Esophagus squamous epithelium (tissue), 5 donors: Measurements from ENCODE around the gene FYN. TPM values are rescaled to one million over a fixed set of nuclear protein-coding genes. Genes with fewer than 3 reads are reported as not detected.

Experiments
- DNase-seq: peaks from one replicate; lab custom pipeline; 2025; lab: John Stamatoyannopoulos, UW
- H3K27ac ChIP-seq, 4 donors: fragments of 200-600 bp; sonication (generic); one replicate each; pipeline ENCODE4 v1.5.1; 2016 to 2019; ENCODE audit warnings: mild to moderate bottlenecking in 1 of 4
- H3K27me3 ChIP-seq, 4 donors: fragments of 200-600 bp; sonication (generic); 1 replicate in 3 of 4; 2 replicates in 1 of 4; pipeline versions ENCODE4 v1.5.1 to v1.6.0; 2017 to 2021; ENCODE audit warnings: antibody characterized with exemption in 1 of 4
- H3K36me3 ChIP-seq, 3 donors: fragments of 200-600 bp; sonication (generic); one replicate each; pipeline ENCODE4 v1.5.1; 2016 to 2019
- H3K4me1 ChIP-seq, 3 donors: fragments of 200-600 bp; sonication (generic); one replicate each; pipeline ENCODE4 v1.5.1; 2017 to 2019
- H3K4me3 ChIP-seq, 4 donors: fragments of 200-600 bp; sonication (generic); 1 replicate in 3 of 4; 2 replicates in 1 of 4; pipeline ENCODE4 v1.5.1; 2016 to 2019; ENCODE audit warnings: mild to moderate bottlenecking in 2 of 4, moderate library complexity in 1 of 4
- H3K9me3 ChIP-seq, 3 donors: fragments of 200-600 bp; sonication (generic); one replicate each; pipeline ENCODE4 v1.5.1; 2016 to 2019
- POLR2A ChIP-seq, 4 donors: fragments of 450-650 bp; IDR thresholded peaks; one replicate each; pipeline ENCODE4 v1.6.1; 2017; ENCODE audit warnings: antibody characterized with exemption in 4 of 4, mild to moderate bottlenecking in 4 of 4, moderate library complexity in 3 of 4
- WGBS, 2 donors: methylation state at CpG; one replicate each; pipeline ENCODE4 v1.1.5; 2018; 5-methylcytosine and 5-hydroxymethylcytosine counted together
- intact Hi-C: fragments of 100-400 bp; cut with DNase I; formaldehyde crosslinking; loops from one replicate; pipeline ENCODE4 v1.15.0; 2022
- total RNA-seq, 4 donors: library from RNA; depleted of rRNA; stranded (reverse); fragments of >200 nt; gene quantifications; one replicate each; pipeline ENCODE4 v1.1.0, GENCODE V29; 2016
- TF ChIP-seq, protein P1 (sequence below), 6 experiments: fragments of 450-650 bp in 4 of 6; fragments of 200-600 bp in 2 of 6; sonication (generic) in 2 of 6; IDR thresholded peaks; one replicate each; pipeline ENCODE4 v1.5.1; 2016 to 2019; ENCODE audit warnings: antibody characterized with exemption in 6 of 6, mild to moderate bottlenecking in 4 of 6, moderate library complexity in 4 of 6
- donor health status: DM: yes; HTN: yes; CAD: no.

FYN gene
- total RNA-seq, 4 donors from 2014 or later, result 11.8 to 54.6 (median 21.4) TPM

DNA sequence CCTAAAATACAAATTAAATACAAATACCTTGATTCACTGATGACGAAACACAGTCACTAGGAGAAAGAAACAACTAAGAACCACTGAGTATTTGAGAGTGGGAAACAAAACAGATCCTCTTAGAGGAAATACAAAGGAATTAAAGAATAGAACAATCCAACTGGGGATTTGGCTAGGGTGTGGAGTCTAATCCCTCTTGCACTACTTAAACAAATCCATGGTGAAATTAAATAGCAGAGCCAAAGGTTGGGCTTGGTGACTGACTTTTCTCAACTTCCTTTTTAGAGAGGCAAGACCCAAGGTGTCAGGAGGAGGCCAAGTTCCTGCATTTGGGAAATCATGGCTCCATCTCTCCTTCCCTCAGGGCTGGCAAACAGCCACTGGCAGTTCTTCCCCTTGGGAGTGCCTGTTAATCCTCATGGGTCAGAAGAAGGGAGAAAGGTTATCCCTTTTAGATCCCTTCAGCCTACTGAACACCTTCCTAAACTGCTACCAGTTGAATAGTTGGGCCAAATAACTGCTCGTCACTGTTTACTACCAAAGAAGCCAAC, 166.3 kb downstream of the FYN start:
- Histone ChIP-seq H3K9me3 (no peaks in the 10 kb centered on the region), H3K4me3 (no peak overlapping the region), H3K4me1 (peaks cover 0 to 35% (median 22%) of the 10 kb centered on the region in 3 donors), H3K27ac (peak overlapping the region in 3 of 4 donors; percentile 27 to 54 (median 51)), H3K36me3 (peaks cover 0 to 20% (median 0%) of the 10 kb centered on the region in 3 donors), H3K27me3 (peaks cover 0 to 20% (median 0%) of the 10 kb centered on the region in 4 donors)
- WGBS, 2 donors, result 25 to 46% methylated on average over 2 of the region's 2 CpGs
- DNase-seq, result no peak
- intact Hi-C loops, result loop anchor here (5.0 kb wide), 1 partner anchor 335 kb away; no protein-coding TSS in a partner anchor
- TF ChIP-seq, protein P1, sequence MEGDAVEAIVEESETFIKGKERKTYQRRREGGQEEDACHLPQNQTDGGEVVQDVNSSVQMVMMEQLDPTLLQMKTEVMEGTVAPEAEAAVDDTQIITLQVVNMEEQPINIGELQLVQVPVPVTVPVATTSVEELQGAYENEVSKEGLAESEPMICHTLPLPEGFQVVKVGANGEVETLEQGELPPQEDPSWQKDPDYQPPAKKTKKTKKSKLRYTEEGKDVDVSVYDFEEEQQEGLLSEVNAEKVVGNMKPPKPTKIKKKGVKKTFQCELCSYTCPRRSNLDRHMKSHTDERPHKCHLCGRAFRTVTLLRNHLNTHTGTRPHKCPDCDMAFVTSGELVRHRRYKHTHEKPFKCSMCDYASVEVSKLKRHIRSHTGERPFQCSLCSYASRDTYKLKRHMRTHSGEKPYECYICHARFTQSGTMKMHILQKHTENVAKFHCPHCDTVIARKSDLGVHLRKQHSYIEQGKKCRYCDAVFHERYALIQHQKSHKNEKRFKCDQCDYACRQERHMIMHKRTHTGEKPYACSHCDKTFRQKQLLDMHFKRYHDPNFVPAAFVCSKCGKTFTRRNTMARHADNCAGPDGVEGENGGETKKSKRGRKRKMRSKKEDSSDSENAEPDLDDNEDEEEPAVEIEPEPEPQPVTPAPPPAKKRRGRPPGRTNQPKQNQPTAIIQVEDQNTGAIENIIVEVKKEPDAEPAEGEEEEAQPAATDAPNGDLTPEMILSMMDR (IDR thresholded peaks at IDR 0.05), result peak in 1 of 6 experiments; percentile 2
- TF ChIP-seq POLR2A (IDR thresholded peaks at IDR 0.05), result no peak

DNA sequence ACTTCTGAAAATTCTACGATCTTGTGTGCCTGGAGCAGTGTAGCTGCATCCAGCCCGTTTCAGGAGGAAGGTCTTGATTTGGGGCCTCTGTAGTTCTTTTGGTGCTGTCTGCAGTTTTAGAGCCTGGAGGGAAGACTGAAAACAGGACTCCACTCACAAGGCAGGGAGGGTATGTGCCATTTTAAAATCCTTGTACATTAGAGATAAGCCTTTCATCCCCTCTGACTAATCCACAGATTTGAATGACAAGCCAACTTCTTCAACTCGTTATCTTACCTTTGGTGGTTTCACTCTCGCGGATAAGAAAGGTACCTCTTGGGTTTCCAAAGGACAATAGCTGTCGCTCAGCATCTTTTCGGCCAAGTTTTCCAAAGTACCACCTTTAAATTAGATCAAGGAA, 169.5 kb downstream of the FYN start:
- TF ChIP-seq, protein P1 (IDR thresholded peaks at IDR 0.05), result no peak
- no peak for TF ChIP-seq POLR2A (IDR thresholded peaks at IDR 0.05)
- H3K27me3 ChIP-seq, result peaks cover 0 to 20% (median 0%) of the 10 kb centered on the region in 4 donors
- no peak overlapping the region for H3K4me3 ChIP-seq
- no peaks in the 10 kb centered on the region for H3K9me3 ChIP-seq
- H3K27ac ChIP-seq, result no peak overlapping the region
- no peak for DNase-seq
- intact Hi-C loops, result no loop called here
- peaks cover 0 to 32% (median 0%) of the 10 kb centered on the region in 3 donors for H3K36me3 ChIP-seq
- peaks cover 0 to 17% (median 5%) of the 10 kb centered on the region in 3 donors for H3K4me1 ChIP-seq
- WGBS, 2 donors, result 60 to 77% methylated on average over 7 of the region's 7 CpGs

- Histone ChIP-seq H3K4me3 (no peak overlapping the region), H3K9me3 (no peaks in the 10 kb centered on the region), H3K27ac (no peak overlapping the region), H3K27me3 (peaks cover 0 to 13% (median 0%) of the 10 kb centered on the region in 4 donors), H3K4me1 (peaks cover 0 to 12% (median 5%) of the 10 kb centered on the region in 3 donors), H3K36me3 (peaks cover 0 to 34% (median 0%) of the 10 kb centered on the region in 3 donors)
- TF ChIP-seq POLR2A (IDR thresholded peaks at IDR 0.05), result no peak
- TF ChIP-seq, protein P1 (IDR thresholded peaks at IDR 0.05), result no peak
- intact Hi-C loops, result no loop called here
- 91% methylated on average over 5 of the region's 5 CpGs for WGBS, 2 donors
- no peak for DNase-seq
Observed at GRCh38 chr6:111702268-111702667, 171.0 kb downstream of the FYN start.

GRCh38 chr6:111701146-111701545, 172.1 kb downstream of the FYN start:
- WGBS, 2 donors, result 54 to 78% methylated on average over 3 of the region's 3 CpGs
- Histone ChIP-seq H3K4me3 (no peak overlapping the region), H3K27me3 (peaks cover 0 to 13% (median 0%) of the 10 kb centered on the region in 4 donors), H3K4me1 (peaks cover 0 to under 1% (median 0%) of the 10 kb centered on the region in 3 donors), H3K27ac (no peak overlapping the region), H3K36me3 (peaks cover 0 to 35% (median 0%) of the 10 kb centered on the region in 3 donors), H3K9me3 (no peaks in the 10 kb centered on the region)
- TF ChIP-seq POLR2A (IDR thresholded peaks at IDR 0.05), result no peak
- TF ChIP-seq, protein P1 (IDR thresholded peaks at IDR 0.05), result no peak
- intact Hi-C loops, result no loop called here
- no peak for DNase-seq

DNA sequence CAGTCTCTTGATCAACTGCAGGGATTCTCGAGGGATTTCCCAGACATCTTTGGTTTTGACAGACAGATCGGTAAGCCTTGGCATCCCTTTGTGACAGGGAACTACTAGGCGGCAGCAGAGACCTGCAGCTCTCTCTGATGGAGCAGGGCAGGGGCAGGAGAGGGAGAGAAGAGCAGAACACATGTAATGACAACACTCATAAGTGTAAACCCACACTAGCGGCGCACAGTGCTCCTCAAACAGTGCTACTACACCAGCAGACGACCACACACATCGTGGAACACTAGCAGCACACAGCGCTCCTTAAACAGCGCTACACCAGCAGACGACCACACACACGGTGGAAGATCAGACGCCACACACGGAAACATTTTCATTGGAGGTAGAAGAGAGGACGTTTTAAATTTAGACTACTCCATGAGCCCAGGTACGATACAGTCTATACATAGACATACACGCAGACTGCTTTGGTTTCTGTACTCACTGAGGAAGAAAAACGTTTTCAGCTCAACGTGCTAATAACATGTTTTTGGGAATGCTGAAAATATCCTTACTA, 173.0 kb downstream of the FYN start:
- H3K27me3 ChIP-seq, result peaks cover 0 to 13% (median 0%) of the 10 kb centered on the region in 4 donors
- intact Hi-C loops, result no loop called here
- peaks cover 0 to 37% (median 0%) of the 10 kb centered on the region in 3 donors for H3K36me3 ChIP-seq
- no peak overlapping the region for H3K27ac ChIP-seq
- H3K4me1 ChIP-seq, result no peaks in the 10 kb centered on the region
- no peak overlapping the region for H3K4me3 ChIP-seq
- no peaks in the 10 kb centered on the region for H3K9me3 ChIP-seq
- DNase-seq, result no peak
- WGBS, 2 donors, result 91 to 92% methylated on average over 14 to 15 of the region's 18 CpGs
- TF ChIP-seq, protein P1 (IDR thresholded peaks at IDR 0.05), result no peak
- TF ChIP-seq POLR2A (IDR thresholded peaks at IDR 0.05), result no peak
